Motor neuron (in vitro differentiated cells): ENCODE data around the gene CNTRL. TPM values are rescaled to one million over a fixed set of nuclear protein-coding genes. Genes with fewer than 3 reads are reported as not detected.
A peak's percentile ranks its signal among the peaks of the same experiment; 100 is the strongest.

Source experiments
- ATAC-seq, 8 experiments: fragments of 200-7000 bp; cut with Tn5 transposase; replicated peaks in 6 of 8; 2 replicates each; pipeline ENCODE4 v1.8.0; 2021; ENCODE audit warnings: mild to moderate bottlenecking in 8 of 8, moderate library complexity in 8 of 8
- H3K27ac ChIP-seq, 2 donors: fragments of 250-450 bp; sonication (Bioruptor Pico); 2 replicates each; pipeline ENCODE4 v1.9.0; 2021; ENCODE audit warnings: antibody characterized with exemption in 2 of 2, mild to moderate bottlenecking in 2 of 2, moderate library complexity in 1 of 2
- H3K4me1 ChIP-seq, 2 donors: fragments of 250-450 bp; sonication (Bioruptor Pico); replicated peaks in 1 of 2; 2 replicates each; pipeline ENCODE4 v1.6.1; 2021; ENCODE audit warnings: antibody characterized with exemption in 2 of 2, mild to moderate bottlenecking in 2 of 2, moderate library complexity in 1 of 2
- H3K4me3 ChIP-seq, 5 donors: fragments of 250-450 bp; sonication (Bioruptor Pico); 2 replicates each; pipeline ENCODE4 v1.9.0; 2021; ENCODE audit warnings: antibody characterized with exemption in 5 of 5, mild to moderate bottlenecking in 5 of 5, moderate library complexity in 4 of 5
- WGBS, 10 experiments: fragments of 450-650 bp; shearing (Covaris generic); methylation state at CpG; one replicate each; pipeline ENCODE4 v1.0.0; 2022; 5-methylcytosine and 5-hydroxymethylcytosine counted together
- in situ Hi-C, 9 experiments: fragments of 400-800 bp; cut with MboI; loops; one replicate each; pipeline ENCODE4 v1.15.0; 2021; ENCODE audit warnings: low sequenced_read_pairs in 9 of 9, low pct_unique_long_range_greater_than_20kb in 2 of 9; ENCODE audit not compliant: unreplicated experiment in 9 of 9
- total RNA-seq, 8 experiments: library from RNA; unstranded; fragments of 300-600 nt; gene quantifications; 2 replicates each; pipeline versions ENCODE4 v1.2.3 to v1.2.4, GENCODE V29; 2022

The CNTRL gene
- total RNA-seq, 8 experiments from 2014 or later, result 3.1 to 19.8 (median 13.8) TPM

GRCh38 chr9:121204121-121204520 lies 129.4 kb downstream of the CNTRL start:
- in situ Hi-C loops, result loop anchor here in 6 of 9 experiments (25.0 kb wide), 3 partner anchors 108 to 208 kb away; no protein-coding TSS in a partner anchor
- no peak for ATAC-seq
- H3K4me1 ChIP-seq, result peaks cover 11 to 13% of the 10 kb centered on the region in 2 donors
- 29 to 100% (median 79%) methylated on average over 1 to 2 of the region's 2 CpGs; no CpG with 5 or more reads in 3 of the 10 experiments for WGBS, 10 experiments
- no peak overlapping the region for H3K4me3 ChIP-seq
- H3K27ac ChIP-seq, result no peak overlapping the region

GRCh38 chr9:121204611-121205010 lies 129.9 kb downstream of the CNTRL start:
- no peak for ATAC-seq
- H3K27ac ChIP-seq, result no peak overlapping the region
- H3K4me1 ChIP-seq, result peaks cover 6 to 8% of the 10 kb centered on the region in 2 donors
- in situ Hi-C loops, result loop anchor here in 6 of 9 experiments (25.0 kb wide), 3 partner anchors 108 to 208 kb away; no protein-coding TSS in a partner anchor
- no peak overlapping the region for H3K4me3 ChIP-seq

GRCh38 chr9:121206516-121207370 lies 132.0 kb downstream of the CNTRL start:
- in situ Hi-C loops, result loop anchor here in 6 of 9 experiments (25.0 kb wide), 3 partner anchors 106 to 206 kb away; no protein-coding TSS in a partner anchor
- peaks cover 0 to 4% of the 10 kb centered on the region in 2 donors for H3K4me1 ChIP-seq
- no peak overlapping the region for H3K27ac ChIP-seq
- H3K4me3 ChIP-seq, result no peak overlapping the region
- ATAC-seq, result peak in 2 of 8 experiments; percentile 36 to 38
- WGBS, 10 experiments, result 20 to 80% (median 56%) methylated on average over 1 to 7 of the region's 8 CpGs

- no peaks in the 10 kb centered on the region for H3K4me1 ChIP-seq
- ATAC-seq, result no peak
- H3K27ac ChIP-seq, result no peak overlapping the region
- in situ Hi-C loops, result loop anchor here in 6 of 9 experiments (25.0 kb wide), 3 partner anchors 105 to 205 kb away; no protein-coding TSS in a partner anchor
- 100% methylated on average over 1 of the region's 2 CpGs; no CpG with 5 or more reads in 9 of the 10 experiments for WGBS, 10 experiments
- H3K4me3 ChIP-seq, result no peak overlapping the region
Measured at GRCh38 chr9:121207371-121207940, 132.7 kb downstream of the CNTRL start.

- 67 to 100% (median 83%) methylated on average over 1 to 5 of the region's 5 CpGs; no CpG with 5 or more reads in 3 of the 10 experiments for WGBS, 10 experiments
- Histone ChIP-seq H3K27ac (no peak overlapping the region), H3K4me3 (no peak overlapping the region), H3K4me1 (no peaks in the 10 kb centered on the region)
- no peak for ATAC-seq
- in situ Hi-C loops, result loop anchor here (10.0 to 25.0 kb wide), 5 partner anchors 94 to 202 kb away; no protein-coding TSS in a partner anchor
Measured at GRCh38 chr9:121210536-121210935, 135.8 kb downstream of the CNTRL start.

GRCh38 chr9:121213136-121213806 lies 138.5 kb downstream of the CNTRL start:
- ATAC-seq, result peak; percentile 88 to 99 (median 96)
- H3K4me3 ChIP-seq, result no peak overlapping the region
- no peak overlapping the region for H3K27ac ChIP-seq
- WGBS, 10 experiments, result 6 to 82% (median 24%) methylated on average over 2 to 9 of the region's 9 CpGs
- in situ Hi-C loops, result loop anchor here (10.0 to 25.0 kb wide), 5 partner anchors 92 to 199 kb away; no protein-coding TSS in a partner anchor
- no peaks in the 10 kb centered on the region for H3K4me1 ChIP-seq

GRCh38 chr9:121214005-121214404 lies 139.2 kb downstream of the CNTRL start:
- in situ Hi-C loops, result loop anchor here (10.0 to 25.0 kb wide), 5 partner anchors 91 to 198 kb away; no protein-coding TSS in a partner anchor
- Histone ChIP-seq H3K4me3 (no peak overlapping the region), H3K27ac (no peak overlapping the region), H3K4me1 (no peaks in the 10 kb centered on the region)
- no peak for ATAC-seq
- 44 to 85% (median 65%) methylated on average over 2 of the region's 2 CpGs; no CpG with 5 or more reads in 1 of the 10 experiments for WGBS, 10 experiments

- WGBS, 10 experiments, result 85 to 100% (median 95%) methylated on average over 1 to 3 of the region's 3 CpGs; no CpG with 5 or more reads in 3 of the 10 experiments
- no peak for ATAC-seq
- Histone ChIP-seq H3K27ac (no peak overlapping the region), H3K4me3 (no peak overlapping the region), H3K4me1 (peaks cover 10 to 13% of the 10 kb centered on the region in 2 donors)
- in situ Hi-C loops, result loop anchor here (10.0 to 25.0 kb wide), 5 partner anchors 88 to 196 kb away; no protein-coding TSS in a partner anchor
Measured at GRCh38 chr9:121216271-121216805, 141.6 kb downstream of the CNTRL start.

GRCh38 chr9:121217609-121218292 lies 143.0 kb downstream of the CNTRL start:
- peak in 4 of 8 experiments; percentile 58 to 79 (median 76) for ATAC-seq
- WGBS, 10 experiments, result 35 to 100% (median 86%) methylated on average over 1 to 4 of the region's 4 CpGs
- Histone ChIP-seq H3K4me1 (peaks cover 20 to 22% of the 10 kb centered on the region in 2 donors), H3K27ac (no peak overlapping the region), H3K4me3 (no peak overlapping the region)
- in situ Hi-C loops, result loop anchor here (10.0 to 25.0 kb wide), 5 partner anchors 87 to 195 kb away; no protein-coding TSS in a partner anchor

- H3K27ac ChIP-seq, result no peak overlapping the region
- ATAC-seq, result no peak
- 62 to 100% (median 95%) methylated on average over 2 to 8 of the region's 8 CpGs; no CpG with 5 or more reads in 2 of the 10 experiments for WGBS, 10 experiments
- H3K4me3 ChIP-seq, result no peak overlapping the region
- in situ Hi-C loops, result loop anchor here (10.0 to 25.0 kb wide), 5 partner anchors 86 to 194 kb away; no protein-coding TSS in a partner anchor
- peaks cover 20 to 23% of the 10 kb centered on the region in 2 donors for H3K4me1 ChIP-seq
Measured at GRCh38 chr9:121218357-121219027, 143.7 kb downstream of the CNTRL start.

GRCh38 chr9:121219530-121219929 lies 144.8 kb downstream of the CNTRL start:
- no peak overlapping the region for H3K27ac ChIP-seq
- H3K4me1 ChIP-seq, result peaks cover 20 to 23% of the 10 kb centered on the region in 2 donors
- H3K4me3 ChIP-seq, result no peak overlapping the region
- in situ Hi-C loops, result loop anchor here (10.0 to 25.0 kb wide), 5 partner anchors 85 to 193 kb away; no protein-coding TSS in a partner anchor
- WGBS, 10 experiments, result 75 to 100% (median 87%) methylated on average over 1 to 3 of the region's 3 CpGs; no CpG with 5 or more reads in 2 of the 10 experiments
- peak in 1 of 8 experiments; percentile 56 for ATAC-seq
